Spleen (tissue), 7 donors: Measurements from ENCODE around the gene PLOD1.

Source experiments
- CTCF ChIP-seq, 11 experiments: fragments of 200-600 bp in 7 of 11; fragments of 450-650 bp in 4 of 11; sonication (generic) in 4 of 11; IDR thresholded peaks in 8 of 11; conservative IDR thresholded peaks in 3 of 11; 1 replicate in 7 of 11; 2 replicates in 4 of 11; pipeline versions ENCODE4 v1.4.0 to v1.8.0; 2016 to 2021; ENCODE audit warnings: antibody characterized with exemption in 11 of 11, inconsistent platforms in 4 of 11, mild to moderate bottlenecking in 1 of 11
- POLR2A ChIP-seq, 3 donors: fragments of 450-650 bp; IDR thresholded peaks; one replicate each; pipeline ENCODE4 v1.5.1; 2017; ENCODE audit warnings: antibody characterized with exemption in 3 of 3, mild to moderate bottlenecking in 1 of 3
- POLR2AphosphoS5 ChIP-seq, 3 donors: sonication (generic); formaldehyde crosslinking; IDR thresholded peaks; one replicate each; pipeline ENCODE4 v1.5.1; 2017; ENCODE audit warnings: antibody characterized with exemption in 3 of 3
- donor health status: DM: no; HTN: no; CAD: no; lungs with moderate emphysema.
- donor health status: DM: no; HTN: no; CAD: no.
- donor health status: DM: no; HTN: no; CAD: no.

DNA sequence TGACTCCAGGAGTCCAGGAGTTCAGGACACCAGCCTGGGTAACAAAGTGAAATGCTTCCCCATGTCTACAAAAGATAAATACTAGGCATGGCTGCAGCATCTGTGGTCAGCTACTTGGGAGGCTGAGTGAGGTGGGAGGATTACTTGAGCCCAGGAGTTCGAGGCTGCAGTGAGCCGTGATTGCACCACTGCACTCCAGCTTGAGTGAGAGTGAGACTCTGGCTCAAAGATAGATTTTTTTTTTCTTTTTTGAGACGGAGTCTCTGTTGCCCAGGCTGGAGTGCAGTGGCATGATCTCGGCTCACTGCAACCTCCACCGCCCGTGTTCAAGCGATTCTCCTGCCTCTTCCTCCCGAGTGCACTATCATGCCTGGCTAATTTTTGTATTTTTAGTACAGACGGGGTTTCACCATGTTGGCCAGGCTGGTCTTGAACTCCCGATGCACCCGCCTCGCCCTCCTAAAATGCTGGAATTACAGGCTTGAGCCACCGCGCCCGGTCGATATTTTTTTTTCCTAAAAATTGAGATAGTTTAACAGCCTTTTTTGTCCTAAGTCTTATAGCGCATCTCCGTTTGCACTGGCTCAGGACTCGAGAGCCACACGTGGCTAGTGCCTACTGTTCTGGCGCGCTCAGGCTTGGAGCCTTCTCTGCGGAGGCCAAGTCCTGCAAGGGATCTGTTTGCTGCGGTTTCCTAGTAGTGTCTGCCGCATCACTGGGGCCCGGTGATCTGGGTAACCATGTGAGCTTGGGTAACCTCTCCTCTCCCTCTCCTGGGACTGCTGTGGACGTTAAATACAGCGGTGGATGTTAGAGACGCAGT is 44.7 kb downstream of the PLOD1 start:
- no peak for TF ChIP-seq CTCF (IDR thresholded peaks at IDR 0.05 in 8 of 11, conservative IDR thresholded peaks at IDR 0.05 in 3 of 11)
- TF ChIP-seq POLR2A (IDR thresholded peaks at IDR 0.05), result no peak
- TF ChIP-seq POLR2AphosphoS5 (IDR thresholded peaks at IDR 0.05), result no peak
